ENCODE data around the gene PLA2G4B.

Gene PLA2G4B, protein sequence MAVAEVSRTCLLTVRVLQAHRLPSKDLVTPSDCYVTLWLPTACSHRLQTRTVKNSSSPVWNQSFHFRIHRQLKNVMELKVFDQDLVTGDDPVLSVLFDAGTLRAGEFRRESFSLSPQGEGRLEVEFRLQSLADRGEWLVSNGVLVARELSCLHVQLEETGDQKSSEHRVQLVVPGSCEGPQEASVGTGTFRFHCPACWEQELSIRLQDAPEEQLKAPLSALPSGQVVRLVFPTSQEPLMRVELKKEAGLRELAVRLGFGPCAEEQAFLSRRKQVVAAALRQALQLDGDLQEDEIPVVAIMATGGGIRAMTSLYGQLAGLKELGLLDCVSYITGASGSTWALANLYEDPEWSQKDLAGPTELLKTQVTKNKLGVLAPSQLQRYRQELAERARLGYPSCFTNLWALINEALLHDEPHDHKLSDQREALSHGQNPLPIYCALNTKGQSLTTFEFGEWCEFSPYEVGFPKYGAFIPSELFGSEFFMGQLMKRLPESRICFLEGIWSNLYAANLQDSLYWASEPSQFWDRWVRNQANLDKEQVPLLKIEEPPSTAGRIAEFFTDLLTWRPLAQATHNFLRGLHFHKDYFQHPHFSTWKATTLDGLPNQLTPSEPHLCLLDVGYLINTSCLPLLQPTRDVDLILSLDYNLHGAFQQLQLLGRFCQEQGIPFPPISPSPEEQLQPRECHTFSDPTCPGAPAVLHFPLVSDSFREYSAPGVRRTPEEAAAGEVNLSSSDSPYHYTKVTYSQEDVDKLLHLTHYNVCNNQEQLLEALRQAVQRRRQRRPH

DNA sequence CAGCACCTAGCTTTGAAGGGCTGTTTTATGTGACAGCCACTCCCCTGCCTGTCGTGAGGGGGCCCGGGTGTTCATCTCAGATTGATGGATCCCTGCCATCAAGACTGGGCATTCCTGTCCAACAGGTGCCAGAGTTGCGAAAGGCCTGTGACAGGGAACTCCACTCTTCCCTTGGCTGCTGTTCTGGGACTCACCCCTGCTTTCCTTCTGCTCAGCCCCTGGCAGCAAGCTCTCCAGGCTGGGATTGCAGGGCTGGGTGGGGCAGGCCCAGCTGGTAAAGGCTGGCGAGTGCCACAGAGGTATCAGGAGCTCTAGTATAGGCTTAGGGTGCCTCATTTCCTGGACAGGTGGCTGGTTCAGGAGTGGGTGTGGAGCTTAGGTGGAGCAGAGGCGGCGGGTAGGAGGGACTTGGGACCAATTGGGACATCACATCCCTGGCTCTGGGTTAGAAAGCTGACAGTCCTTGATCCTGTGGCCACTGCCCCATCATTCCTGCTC lies at the start of gene PLA2G4B:
PLA2G4B (plus strand) TSS at position 448 of the 498 bp plus-strand sequence. CDS start 67 bp downstream, outside the sequence.
- no peak for DNase-seq (ENCODE audit: low read depth)

DNA sequence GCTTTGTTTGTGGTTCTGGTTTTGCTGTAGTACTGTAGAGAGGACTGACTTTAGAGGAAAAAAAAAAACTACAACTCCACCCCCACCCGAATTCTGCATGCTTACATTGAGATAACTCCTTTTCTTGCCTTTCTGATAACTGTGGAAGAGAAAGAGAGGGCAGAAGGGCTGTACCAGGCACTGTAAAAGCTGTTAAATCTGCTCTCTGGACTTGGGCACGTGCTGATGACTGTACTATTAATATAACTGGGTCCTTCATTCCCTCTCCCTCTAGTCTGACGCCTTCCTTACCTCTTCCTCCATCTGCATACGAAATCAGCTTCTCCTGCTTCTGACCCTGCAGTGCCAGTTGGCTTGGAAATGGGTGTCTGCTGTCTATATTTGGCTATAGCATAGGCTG lies 49.4 kb upstream of the PLA2G4B start:
- DNase-seq (ENCODE audit: low read depth), result no peak

DNA sequence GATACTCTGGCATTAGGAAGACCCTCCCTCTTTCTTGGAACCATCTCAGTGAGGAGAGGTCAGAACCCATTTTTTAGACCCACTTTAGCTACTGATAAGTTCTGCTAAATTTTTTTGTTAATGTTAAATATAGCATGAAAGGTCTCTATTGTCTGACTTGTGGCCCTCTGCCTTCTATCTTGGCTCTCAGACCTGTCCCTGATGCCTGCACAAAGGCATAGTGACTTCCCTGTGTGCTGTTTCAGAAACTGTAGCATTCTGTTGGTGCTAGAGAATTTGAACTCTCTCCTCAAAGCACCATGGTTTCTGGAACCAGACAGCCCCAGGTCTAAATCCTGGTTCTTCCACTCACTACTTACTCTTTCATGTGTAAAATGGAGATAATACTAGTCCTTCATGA lies 49.0 kb upstream of the PLA2G4B start:
- no peak for DNase-seq (ENCODE audit: low read depth)

DNA sequence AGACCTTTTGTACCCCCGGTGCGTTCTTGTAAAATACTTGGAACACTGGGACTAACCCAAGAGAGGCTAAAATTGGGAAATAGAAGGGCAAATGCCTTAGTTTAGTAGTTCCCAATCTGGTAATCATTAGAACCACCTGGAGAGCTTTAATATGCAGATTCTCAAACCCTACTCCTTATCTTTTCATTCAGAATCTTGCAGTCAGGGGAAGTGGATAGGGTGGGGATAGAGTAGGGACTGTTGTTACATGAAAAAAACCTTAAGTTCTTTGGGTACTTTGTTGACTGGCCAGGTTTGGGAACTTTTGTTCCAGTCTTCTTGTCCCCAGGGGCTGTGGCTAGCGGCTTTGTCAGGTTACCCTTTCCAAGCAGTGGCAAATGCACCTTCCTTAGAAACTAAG lies 48.5 kb upstream of the PLA2G4B start:
- DNase-seq (ENCODE audit: low read depth), result no peak

DNA sequence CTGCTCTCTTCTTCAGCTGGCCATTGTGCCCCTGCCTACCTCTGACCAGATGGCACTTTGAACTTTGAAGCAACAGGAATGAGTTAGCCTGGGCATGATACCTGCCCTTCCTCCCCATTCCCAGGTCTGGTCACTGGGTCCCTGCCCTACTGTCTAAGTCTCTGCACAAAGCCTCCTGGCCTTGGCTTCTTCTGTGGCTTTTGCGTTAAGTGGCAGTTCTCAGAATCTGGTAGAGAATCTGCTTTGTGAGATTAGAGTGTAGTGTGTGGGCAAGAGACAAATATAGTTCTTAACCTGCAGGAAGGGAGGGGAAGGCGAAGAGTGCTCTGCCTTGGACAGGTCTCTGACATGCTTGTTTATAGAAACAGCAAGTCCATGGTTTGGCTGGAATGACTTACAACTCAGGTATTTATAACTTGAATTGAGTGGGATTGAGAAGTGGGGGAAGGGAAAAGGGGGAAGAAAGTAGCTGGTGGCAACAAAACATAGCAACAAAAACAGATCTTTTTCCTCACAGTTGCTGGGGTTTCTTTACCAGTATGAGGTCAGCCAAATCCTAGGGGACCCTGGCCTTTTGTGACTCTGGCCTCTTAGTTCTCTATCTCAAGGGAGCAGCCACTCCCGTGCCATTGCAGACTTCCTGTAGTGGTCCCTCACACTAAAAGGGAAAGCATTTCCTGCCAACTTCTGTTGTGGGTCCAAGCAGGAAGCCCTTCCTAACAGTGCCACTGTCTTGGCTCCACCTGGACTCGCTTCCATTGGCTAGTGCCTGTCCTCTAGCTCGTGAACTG lies 47.7 kb upstream of the PLA2G4B start:
- peak; percentile 78 for DNase-seq (ENCODE audit: low read depth)

DNA sequence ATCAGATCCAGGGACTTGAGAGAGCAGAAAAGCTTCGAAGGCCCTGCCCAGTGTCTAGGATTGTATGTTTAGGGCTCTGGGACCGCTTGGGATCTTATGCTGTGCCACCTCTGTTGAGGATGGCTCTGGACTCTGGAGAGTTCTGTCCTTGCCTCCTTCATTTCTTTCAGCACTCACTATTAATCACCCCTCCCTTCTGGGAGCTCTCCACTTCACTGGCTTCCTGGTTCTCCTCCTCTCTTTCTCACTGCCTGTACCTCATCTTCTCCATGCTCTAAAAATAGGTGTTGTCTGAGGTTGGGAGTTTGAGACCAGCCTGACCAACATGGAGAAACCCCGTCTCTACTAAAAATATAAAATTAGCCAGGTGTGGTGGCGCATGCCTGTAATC lies 47.1 kb upstream of the PLA2G4B start:
- DNase-seq (ENCODE audit: low read depth), result no peak

DNA sequence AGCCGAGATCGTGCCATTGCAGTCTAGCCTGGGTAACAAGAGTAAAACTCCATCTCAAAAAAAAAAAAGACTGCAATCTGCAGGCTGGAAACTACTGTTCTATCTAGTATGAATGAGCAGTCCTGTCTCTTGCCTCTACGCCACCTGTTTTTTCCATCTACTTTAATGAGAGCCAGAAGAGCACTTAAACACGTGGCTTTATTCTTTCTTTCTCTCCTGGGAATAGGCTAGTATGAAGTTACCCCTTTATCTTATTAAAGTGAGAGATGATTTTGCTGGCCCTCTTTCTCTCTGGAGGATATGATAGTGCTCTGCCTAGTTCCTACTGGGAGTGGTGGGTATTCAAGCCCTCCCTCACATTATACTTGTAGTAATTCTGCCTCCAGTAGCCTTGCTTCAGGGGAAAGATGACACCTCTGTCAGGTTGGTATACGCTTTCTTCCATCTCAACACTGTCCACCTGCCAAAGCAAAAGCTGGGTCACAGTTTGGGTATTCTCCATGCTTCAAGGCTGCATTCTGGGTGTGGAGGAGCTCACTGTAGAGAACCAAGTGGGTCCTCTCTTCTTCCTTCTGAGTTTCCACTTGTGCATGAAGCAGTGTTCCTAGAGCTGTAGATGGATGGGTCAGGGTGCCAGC lies 46.5 kb upstream of the PLA2G4B start:
- DNase-seq (ENCODE audit: low read depth), result no peak

DNA sequence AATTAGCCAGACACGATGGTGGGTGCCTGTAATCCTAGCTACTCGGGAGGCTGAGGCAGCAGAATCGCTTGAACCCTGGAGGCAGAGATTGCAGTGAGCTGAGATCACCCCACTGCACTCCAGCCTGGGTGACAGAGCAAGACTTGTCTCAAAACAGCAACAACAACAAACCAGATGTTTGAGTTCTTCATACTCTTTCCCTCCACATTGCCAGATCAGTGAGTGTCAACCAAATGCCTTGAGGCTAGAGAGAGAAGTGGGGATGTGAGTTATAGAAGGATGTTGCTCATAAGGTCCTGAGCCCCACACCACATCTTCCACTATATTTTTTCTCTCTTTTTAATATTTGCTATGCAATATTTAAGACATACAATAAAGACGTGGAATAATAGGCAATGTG lies 44.6 kb upstream of the PLA2G4B start:
- peak; percentile 88 for DNase-seq (ENCODE audit: low read depth)

DNA sequence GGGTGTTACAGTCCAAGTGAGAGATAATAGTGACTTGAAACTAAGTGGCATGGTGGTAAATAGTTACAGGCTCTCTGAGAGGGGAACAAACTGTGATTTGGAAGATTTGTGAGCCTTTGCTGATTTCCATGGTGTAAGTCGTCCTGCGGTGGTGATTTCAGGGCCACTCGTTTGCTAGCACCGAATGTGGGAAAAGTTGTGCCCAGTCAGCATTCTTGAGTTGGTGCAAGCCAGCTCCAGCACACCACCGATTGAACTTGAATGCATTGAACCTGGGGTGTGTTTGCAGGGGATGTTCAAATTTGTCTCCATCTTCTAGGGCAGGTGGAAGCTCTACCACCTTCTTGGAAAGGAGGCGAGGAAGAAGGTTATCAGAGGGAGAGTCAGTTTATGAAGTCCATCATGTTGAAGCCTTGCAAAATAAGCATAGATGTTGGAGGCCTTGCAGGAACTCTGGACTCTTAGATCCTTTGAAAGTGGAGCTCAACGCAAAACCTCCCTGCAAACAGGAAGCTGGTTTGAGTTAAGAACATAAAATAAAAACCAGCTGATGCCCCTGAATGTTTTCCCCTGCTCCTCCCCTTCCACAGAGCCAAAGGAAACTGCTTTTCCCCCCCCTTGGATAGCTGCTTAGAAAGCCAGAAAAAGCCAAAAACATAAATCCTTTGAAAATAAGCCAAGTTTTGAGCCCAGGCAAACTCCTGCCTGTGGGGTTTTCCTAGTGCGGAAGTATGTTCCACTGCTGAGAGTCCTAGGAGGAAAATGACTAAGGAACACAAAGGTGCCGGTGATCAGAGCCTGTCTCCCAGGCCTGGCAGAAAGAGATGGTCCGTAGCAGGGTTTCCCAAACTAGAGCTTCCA lies 42.4 kb upstream of the PLA2G4B start:
- DNase-seq (ENCODE audit: low read depth), result peak; percentile 89

DNA sequence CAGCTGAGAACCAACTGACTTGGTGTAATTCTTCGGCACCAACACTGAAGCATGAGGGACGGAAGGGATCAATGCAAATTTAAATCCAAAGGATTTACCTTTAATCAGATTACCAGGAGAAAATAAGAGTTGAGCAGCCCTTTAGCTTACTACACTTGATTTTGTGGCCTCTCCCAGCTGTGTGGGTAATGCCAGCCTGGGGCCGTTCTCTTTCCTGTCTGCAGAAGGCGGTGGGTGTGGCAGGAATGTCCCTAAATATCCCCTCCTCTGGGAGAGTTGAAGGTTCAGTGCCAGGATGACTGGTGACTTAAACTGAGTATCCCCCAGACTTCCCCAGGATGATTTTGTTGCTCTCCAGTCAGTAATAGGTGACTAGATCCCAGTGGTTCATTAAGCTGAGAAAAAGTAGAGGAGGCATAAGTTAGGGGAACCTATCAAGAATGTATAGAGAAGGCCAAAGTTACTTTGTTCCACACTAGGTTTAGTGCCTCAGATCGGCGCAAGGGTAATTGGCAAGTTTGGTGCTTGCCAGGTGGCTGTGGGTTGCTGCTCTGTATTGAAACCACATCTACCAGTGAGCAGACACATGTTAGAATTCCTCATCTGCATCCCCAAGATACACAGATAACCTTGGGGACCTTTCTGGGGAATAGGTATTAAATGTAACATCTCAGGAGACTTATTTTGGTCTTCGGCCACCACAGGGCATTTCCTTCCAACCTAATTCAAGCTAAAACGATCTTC lies 41.3 kb upstream of the PLA2G4B start:
- no peak for DNase-seq (ENCODE audit: low read depth)

DNA sequence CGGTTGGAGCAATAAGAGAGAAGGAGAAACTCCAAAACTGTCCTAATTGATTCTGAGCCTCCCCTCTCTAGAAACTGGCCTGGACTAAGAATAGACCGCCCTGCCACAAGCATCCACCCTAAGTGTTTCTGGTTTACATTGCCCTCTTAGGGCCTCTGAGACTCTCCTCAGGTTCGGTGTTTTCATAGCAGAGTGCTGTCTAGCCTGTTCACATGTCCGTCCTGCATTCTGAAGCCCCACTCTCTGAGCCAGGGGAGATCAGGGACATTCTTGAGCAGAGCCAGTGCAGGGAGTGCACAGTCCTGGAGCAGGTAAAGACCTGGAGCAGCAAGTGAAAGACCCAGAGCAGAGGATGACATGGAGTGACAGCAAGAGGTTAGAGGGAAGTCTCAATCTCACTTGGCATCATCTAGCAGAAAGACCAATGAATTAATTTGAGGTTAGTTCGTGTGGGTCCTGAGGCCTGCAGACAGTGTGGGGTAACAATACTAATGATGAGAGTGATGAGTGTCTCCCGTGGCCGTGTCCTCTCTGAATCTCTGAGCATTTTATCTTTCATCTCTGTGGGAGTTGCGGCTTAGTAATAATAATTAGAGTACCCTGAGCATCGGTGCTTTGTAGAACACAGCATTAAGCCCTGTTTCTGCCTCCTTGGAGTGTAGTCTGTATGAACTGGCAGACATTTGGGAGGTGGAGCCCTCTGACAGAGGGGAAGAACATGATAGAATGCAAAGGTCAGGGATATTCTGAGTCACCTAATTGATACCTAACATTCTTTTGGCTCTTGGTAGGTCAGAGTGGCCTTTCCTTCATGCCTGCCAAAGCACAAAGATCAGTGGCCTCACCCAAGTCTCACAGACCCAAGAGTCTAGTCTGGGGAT lies 39.8 kb upstream of the PLA2G4B start:
- peak; percentile 47 for DNase-seq (ENCODE audit: low read depth)

DNA sequence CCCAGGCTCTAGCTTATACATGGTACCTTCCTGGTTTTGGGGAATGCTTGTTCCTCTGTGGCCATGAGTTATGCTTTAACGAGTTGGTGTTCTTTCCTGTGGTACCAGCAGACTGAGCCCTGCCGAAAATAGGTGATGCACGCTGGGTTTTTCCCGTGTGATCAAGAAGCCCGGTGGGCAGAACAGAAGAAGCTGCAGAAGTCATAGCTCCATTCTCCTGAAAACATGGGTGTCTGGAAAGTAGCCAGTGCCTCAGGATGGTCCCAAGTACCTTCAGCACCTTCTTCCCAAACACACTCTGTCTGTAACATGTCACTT lies 39.2 kb upstream of the PLA2G4B start:
- no peak for DNase-seq (ENCODE audit: low read depth)

DNA sequence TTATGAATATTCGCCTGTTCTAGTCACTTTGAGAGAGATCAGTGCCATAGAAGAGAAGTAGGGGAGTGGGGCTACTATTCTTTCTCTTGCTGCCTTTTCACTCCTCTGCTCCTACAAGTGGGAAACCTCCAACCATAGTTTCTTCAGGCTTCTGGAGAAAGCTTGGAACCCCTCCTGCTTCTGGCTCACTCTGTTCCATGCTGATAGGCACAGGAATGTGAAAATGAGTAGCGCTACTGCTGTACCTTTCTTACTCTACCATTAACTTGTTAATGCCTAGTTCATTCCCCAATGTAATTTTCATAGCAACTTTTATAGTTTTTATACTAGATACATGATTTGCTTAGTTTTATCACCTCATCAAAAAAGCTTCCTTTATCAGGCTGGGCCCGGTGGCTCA lies 37.5 kb upstream of the PLA2G4B start:
- DNase-seq (ENCODE audit: low read depth), result no peak

DNA sequence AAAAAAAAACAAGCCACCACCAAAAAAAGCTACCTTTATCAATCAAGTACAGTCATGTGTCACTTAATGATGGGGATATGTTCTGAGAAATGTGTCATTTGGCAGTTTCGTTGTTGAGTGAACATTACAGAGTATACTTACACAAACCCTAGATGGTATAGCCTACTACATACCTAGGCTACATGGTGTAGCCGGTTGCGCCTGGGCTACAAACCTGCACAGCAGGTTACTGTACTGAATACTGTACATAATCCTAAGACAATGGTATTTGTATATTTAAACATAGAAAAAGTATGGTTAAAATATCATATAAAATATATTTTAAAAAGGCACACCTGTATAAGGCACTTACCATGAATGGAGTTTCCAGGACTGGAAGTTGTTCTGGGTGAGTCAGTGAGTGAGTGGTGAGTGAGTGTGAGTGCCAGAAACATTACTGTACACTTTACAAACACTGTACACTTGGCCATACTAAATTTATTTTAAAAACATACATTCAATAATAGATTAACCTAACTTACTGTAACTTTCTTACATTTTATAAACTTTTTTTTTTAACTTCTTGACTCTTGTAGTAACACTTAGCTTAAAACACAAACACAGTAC lies 36.7 kb upstream of the PLA2G4B start:
- DNase-seq (ENCODE audit: low read depth), result peak; percentile 46

DNA sequence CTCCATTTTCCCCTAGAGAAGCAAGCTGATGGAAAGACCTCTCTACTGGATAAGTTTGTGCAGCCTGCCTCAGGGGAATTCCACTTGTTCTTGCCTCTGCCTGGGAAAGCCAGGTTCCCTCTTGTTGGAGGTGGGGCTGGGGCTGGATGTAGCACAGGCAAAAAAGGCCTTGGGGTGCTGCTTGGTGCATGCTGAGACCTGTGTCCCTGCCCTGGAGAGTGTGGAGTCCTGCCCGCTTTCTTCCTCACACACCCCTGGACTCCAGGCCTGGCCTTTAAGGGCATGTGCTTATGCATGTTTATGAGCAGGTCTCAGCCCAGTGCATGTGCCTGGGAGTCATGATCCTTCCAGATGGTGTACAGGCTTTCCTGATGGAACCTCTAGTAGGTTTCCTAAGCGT lies 34.3 kb upstream of the PLA2G4B start:
- DNase-seq (ENCODE audit: low read depth), result no peak

DNA sequence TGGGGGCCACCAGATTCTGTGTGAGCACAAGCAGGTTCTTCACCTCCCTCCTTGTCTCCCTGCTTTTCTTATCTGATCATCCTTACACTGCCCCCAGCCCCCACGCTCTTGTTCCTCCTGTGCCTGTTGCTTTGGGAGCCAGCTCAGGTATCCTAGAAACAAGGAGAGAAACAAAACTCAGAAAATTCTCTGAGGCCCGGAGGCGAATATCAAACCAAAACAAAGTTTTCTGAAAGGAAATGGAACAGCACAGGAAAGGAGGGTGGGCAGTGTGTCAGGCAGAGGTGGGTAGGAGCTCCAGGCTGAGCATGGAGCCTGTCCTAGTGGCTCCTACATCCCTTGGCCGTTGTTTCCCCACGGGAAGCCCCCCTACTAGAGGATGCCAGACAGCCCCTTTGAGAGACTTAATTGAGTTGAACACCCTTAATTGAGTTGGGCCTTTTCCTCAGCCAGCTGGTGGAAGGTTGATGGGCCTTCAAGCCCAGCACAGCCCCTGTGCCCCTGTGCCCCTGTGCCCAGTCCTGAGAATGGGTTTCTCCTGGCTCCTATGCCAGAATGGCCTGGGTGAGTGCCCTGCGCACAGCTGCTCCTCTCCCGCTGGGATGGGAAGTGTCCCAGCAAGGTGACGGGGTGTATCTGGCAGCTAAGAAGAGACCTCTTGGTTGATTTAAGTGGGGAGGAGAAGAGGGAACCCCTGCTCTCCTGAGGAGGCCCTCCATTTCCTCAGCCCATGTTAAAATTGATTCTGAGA lies 33.6 kb upstream of the PLA2G4B start:
- no peak for DNase-seq (ENCODE audit: low read depth)

DNA sequence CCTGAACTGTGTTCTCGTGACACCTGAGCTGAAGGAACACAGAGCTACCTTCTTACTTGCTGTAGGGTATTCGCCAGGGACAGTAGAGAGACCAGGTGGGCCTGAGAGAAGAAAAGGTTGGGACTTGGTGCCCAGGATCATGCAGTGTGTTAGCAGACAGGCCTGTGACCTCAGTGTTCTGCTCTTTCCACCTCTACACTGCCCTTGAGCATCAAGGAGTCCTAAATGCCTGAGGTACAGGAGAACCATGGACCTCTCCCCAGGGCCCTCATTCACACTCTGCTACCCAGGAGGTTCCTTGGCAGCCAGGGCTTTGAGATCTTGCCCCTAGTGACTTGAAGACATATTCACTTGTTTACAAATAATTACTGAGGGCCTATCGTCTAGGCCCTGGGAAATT lies 32.9 kb upstream of the PLA2G4B start:
- DNase-seq (ENCODE audit: low read depth), result no peak
